NCI-H1048 (cell line): ENCODE results near the gene ZBTB25.

ENCODE experiments used
- DNase-seq: peaks from one replicate; lab custom pipeline; 2025; lab: John Stamatoyannopoulos, UW

Gene ZBTB25

GRCh38 chr14:64440494-64440893, 63.1 kb downstream of the ZBTB25 start:
- DNase-seq: no peak

DNA sequence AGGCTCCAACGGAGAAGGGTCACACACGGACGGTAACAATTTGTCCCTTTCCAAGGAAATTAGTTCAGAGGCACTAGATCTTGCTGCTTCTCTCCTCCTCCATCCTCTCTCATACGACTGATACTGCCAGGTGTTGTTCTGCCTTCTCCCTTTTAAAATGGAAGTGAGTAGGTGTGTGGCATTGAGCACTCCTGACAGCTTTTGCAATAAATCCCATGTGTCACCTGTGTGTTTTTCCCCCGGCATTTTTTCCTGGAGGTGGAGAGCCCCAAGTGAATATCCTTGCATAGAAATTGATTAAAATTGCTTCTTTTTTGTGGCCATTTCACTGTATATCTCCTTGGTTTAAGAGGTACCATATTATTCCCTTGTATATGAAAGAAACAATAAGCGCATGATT, 64.5 kb downstream of the ZBTB25 start:
- DNase-seq: no peak

GRCh38 chr14:64438181-64438841, 65.3 kb downstream of the ZBTB25 start:
- no peak for DNase-seq

DNA sequence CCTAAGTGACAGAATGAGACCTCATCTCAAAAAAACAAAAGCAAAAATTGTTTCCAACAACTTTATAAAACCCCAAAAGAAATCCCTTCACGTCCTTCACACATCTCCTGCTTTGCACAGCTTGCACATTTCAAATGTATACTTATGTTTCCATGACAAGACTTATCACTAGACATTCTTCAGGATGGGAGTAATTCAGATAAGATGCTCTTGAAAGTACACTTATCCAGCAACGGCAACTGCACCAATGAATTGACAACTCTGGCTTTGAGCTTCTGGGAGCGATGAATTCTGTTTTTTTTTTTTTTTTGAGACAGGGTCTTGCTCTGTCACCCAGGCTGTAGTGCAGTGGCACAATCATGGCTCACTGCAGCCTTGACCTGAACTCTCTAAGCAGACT, 69.1 kb downstream of the ZBTB25 start:
- no peak for DNase-seq

GRCh38 chr14:64423987-64424386, 79.7 kb downstream of the ZBTB25 start:
- DNase-seq: no peak

- DNase-seq: no peak
These were observed 80.9 kb downstream of the ZBTB25 start for GRCh38 chr14:64422756-64423155.

DNA sequence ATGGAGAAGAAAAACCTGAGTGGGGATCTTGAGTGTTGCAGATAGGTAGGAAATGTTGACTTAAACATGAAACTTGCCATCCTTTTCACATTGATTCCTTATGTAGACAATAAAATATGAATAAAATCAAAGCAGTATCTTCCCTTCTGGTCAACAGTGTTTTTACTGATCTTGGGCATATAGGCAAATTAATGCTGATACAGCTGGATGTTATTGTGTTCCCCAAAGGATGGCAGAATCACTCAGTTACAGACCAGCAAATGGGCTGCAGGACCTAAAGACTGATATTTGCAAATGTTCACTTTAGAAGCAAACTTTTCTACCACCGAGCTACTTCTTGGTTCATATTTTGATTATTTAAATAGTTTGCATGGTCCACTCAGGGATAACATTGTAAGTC, 81.6 kb downstream of the ZBTB25 start:
- no peak for DNase-seq

DNA sequence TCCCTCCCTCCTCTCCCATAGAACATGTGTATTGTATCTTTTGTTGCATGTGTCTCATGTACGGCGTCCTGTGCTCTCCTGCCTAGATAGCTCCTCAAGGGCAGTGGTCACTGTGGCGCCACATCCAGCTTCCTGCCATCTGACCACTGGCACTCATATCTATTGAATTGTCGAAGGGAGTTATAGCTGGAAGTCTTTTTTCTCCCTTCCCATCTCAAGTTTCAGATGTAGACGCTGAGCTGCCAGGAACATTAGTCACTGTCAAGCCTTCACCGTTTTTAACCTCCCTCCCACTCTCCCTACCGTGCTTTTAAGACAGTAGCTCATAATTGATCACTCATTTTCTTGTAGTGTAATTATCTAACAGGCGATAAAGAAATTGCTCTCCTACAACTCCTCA, 82.5 kb downstream of the ZBTB25 start:
- no peak for DNase-seq

- DNase-seq: no peak
These were observed 84.6 kb downstream of the ZBTB25 start for GRCh38 chr14:64419003-64419402.

DNA sequence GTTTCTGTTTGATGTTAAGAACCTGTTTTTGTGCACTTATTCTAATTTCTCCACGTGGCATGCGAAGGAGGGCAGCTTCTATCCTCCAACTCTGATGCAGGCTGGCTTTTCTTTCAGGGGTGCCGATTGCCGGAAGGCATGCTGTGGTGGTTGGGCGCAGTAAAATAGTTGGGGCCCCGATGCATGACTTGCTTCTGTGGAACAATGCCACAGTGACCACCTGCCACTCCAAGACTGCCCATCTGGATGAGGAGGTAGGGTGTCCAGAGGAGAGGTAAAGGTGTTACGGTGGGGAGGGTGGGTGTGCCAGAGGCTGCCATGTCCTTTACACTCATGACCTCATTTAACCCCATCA, 85.9 kb downstream of the ZBTB25 start:
- no peak for DNase-seq

DNA sequence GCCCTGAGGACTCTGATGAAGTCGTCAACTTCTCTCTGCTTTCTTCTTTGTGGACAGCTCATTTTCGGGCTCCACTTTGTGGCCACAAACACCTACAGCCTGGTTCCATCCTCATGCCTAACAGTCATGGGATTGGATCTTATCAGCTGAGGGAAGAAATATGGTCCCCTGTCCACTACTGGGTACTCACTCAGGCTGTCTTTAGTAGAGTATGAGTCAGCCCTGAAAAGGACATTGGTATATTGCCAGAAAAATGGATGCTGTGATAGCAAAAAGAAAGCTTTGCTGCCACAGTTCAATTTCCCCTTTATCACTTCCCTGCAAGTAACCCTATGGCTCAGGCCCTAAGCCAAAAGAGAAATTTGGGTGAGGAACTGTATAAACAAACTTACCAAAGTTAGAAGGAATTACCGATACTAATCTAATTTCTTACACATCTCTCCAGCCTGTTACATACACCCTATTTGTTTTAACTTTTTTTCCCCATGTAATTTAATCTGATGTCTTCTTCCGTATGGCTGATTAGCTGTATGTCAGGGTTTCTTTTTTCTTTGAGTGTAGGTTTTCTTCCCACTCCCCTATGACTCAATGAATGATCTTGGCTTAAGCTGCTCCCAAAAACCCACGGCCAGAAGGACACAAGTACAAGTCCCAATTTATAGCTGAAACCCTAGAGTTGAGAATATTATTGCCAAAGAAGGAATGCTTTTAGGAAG, 86.4 kb downstream of the ZBTB25 start:
- no peak for DNase-seq

- DNase-seq: no peak
These were observed 87.2 kb downstream of the ZBTB25 start for GRCh38 chr14:64416348-64416932.

GRCh38 chr14:64412237-64412636, 91.4 kb downstream of the ZBTB25 start:
- no peak for DNase-seq

DNA sequence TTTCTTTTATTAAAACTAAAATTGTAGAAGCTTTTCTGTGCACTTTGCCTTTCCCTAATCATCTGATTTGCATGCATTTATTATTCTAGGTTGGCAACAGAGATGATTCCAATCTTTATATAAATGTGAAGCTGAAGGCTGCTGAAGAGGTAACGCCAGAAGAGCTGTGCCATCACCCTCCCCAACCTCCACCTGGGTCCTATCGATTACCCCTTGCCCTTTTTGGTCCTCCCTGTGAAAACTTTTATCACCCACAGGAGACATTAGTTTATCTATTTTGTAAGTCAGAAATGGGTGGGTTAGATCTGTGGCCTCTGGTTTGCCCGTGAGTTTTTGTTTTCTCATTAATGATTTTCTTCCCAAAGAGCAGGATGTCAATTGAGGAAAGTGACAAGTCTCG, 92.6 kb downstream of the ZBTB25 start:
- no peak for DNase-seq

DNA sequence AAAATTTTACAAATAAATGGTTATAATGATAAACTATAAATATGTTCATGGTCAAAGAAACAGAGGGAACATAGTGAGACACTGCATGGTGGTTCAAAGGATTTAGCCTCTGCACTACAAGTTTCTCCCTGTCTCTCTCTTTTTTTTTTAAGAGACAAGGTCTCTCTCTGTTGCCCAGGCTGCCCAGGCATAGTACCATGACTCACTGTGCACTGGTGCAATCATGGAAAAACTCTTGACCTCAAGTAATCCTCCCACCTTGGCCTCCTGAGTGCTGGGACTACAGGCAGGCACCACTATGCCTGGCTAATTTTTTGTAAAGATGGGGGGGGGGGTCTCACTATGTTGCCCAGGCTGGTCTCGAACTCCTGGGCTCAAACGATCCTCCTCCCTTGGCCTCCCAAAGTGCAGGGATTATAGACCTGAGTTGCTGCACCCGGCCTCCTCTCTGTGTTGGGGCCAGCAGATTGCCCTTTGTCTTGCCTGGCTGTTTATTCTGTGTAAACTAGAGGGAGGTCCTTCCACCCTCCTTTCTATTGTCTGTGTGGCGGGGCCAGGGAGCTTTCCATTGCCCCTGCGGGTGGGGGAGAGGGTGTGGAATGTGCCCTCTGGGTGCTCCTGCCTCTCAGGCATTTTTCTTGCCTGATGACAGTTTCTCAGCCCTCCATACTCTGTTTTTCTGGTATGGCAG, 93.4 kb downstream of the ZBTB25 start:
- DNase-seq: no peak

- no peak for DNase-seq
These were observed 94.3 kb downstream of the ZBTB25 start for GRCh38 chr14:64409126-64409920.

- no peak for DNase-seq
These were observed 96.3 kb downstream of the ZBTB25 start for GRCh38 chr14:64407329-64407728.

DNA sequence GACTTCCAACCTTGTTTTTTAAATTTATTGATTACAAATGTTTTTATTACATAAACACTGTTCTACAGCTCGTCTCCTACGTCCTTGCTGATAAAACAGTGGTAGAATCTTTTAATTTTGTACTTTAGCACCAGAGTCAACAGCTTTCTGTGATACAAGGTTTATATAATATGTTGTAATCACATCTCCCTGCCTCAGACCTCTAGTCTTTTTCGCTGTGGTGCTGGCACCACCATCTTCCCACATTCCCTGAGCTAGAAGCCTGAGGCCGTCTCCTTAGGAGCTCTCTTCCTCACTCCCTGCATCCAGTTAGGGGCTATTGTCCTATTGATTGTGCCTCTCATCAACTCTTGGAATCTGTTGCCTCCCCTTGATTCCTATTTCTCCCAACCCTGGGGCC, 98.3 kb downstream of the ZBTB25 start:
- no peak for DNase-seq

GRCh38 chr14:64401949-64402348, 101.7 kb downstream of the ZBTB25 start:
- DNase-seq: no peak

DNA sequence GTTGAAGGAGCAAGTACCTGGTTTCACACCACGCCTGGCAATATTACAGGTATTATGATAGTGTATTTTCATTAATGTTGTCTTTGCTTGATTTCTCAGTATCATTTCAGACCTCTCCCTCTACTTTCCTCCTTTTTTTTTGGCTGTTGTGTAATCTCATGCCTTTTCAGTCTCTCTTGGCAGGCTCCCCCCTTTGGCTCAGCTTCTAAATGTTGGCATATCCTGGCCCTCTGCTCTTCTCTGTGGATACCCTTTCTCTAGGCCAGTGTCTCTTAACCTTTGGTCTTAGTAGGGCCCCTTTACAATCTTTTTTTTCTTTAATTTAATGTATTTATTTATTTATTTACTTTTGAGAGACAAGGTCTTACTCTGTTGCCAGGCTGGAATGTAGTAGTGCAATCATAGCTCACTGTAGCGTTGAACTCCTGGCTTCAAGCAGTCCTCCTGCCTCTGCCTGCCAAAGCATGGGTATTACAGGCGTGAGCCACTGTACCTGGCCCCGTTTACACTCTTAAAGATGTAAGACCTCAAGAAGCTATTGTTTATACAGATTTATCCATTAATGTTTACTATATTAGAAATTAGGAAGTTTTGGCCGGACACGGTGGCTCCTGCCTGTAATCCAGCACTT, 102.7 kb downstream of the ZBTB25 start:
- no peak for DNase-seq
